Endometrial microvascular endothelial cells (primary cell): ENCODE data around the gene CSF3R. TPM values are rescaled to one million over a fixed set of nuclear protein-coding genes. Genes with fewer than 3 reads are reported as not detected.

Experiments
- in situ Hi-C: cut with HindIII; loops from 2 replicates; pipeline ENCODE4 v1.10.0; 2017; ENCODE audit warnings: low sequenced_read_pairs, low pct_unique_long_range_greater_than_20kb; ENCODE audit errors: inconsistent ontology term
- total RNA-seq: library from RNA; depleted of rRNA; stranded (reverse); fragments of >200 nt; gene quantifications from one replicate; pipeline ENCODE4 v1.2.3, GENCODE V29; 2015; ENCODE audit errors: inconsistent ontology term

The CSF3R gene
- total RNA-seq, 1 donor from 2014 or later: not detected

DNA sequence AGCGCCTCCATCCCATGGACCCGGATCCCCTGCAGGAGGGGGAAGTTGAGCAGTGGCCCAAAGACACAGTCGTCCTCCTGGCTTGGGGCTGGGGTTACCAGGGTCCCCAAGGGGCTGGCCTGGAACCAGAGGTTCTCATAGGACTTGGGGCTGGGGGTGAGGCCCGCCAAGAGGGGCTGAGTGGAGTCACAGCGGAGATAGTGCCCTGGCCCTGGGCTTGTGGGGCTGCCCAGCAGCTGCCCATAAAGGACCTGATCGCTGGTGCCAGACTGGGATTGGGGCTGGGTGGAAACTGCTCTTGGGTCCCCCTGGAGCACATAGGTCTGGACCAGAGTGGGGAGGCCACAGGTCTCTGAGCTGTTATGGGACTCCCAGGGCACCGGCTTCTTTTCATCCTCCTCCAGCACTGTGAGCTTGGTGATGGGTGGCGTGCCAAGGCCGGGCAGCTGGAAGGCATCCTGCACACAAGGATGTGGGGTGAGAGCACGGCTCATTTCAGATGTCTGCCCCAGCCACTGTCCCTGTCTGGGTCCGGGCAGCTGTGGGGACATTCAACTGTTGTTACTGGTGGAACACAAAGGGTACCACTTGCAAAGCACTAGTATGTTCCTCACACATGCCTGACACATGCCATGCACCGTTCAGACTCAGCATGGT lies 16.2 kb downstream of the CSF3R start:
- in situ Hi-C loops: no loop called here

- in situ Hi-C loops: no loop called here
Measured at GRCh38 chr1:36465731-36466369, 16.9 kb downstream of the CSF3R start.

- in situ Hi-C loops: no loop called here
Measured at GRCh38 chr1:36464605-36465393, 17.9 kb downstream of the CSF3R start.

- in situ Hi-C loops: no loop called here
Measured at GRCh38 chr1:36463803-36464604, 18.7 kb downstream of the CSF3R start, which contains the start of gene MRPS15. Gene MRPS15 (minus strand): TSS chr1:36464384. CDS start chr1:36464275, 109 bp downstream.

DNA sequence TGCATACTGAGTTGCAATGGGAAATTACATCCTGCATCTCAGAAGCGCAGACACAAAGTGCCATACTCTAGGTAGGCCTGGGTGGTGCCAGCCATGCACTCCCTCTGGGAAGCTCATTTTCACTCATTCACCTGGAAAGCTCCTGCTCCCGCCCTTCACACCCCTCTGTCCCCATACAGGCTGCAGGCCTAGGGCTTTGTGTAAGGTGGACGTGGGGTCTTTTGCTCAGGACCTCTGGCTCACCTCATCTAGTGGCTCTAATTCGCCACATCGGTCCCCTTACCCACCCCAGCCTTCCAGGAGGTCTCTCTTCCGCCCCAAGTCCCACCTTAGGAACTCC lies 19.3 kb downstream of the CSF3R start:
- in situ Hi-C loops: no loop called here

DNA sequence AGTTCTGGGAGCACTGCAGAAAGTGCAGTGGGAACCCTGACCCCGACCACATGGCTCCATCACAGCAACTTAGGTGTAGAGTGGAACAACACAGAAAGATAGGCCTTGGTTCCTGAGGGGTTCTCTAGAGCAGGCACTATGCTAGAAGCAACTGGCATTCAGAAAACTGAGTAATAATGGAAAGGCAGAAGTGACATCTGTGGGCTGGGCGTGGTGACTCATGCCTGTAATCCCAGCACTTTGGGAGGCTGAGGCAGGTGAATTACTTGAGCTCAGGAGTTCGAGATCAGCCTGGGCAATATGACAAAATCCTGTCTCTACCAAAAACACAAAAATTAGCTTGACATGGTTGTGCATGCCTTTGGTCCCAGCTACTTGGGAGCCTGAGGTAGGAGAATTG lies 23.8 kb downstream of the CSF3R start:
- in situ Hi-C loops: no loop called here

- in situ Hi-C loops: no loop called here
Measured at GRCh38 chr1:36457691-36458090, 25.0 kb downstream of the CSF3R start.

GRCh38 chr1:36456391-36456928 lies 26.3 kb downstream of the CSF3R start:
- in situ Hi-C loops: no loop called here

DNA sequence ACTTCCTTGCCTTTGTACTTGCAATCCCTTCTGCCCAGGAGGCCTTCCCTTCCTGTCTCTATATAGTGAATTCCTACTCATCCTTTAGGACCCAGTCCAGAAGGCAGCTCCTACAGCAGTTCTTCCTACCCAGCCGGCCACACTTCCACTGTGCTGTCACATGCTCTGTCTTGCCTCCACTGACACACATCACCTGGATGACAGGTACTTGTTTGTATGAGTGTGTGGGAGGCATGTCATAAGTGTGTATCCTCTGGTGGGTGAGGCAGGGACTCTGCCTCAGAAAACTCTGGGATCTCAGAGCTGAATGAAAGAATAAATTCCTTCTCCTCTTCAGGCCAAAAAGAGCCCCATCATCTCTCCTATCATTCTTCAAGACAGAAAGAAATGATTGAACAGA lies 27.3 kb downstream of the CSF3R start:
- in situ Hi-C loops: no loop called here

DNA sequence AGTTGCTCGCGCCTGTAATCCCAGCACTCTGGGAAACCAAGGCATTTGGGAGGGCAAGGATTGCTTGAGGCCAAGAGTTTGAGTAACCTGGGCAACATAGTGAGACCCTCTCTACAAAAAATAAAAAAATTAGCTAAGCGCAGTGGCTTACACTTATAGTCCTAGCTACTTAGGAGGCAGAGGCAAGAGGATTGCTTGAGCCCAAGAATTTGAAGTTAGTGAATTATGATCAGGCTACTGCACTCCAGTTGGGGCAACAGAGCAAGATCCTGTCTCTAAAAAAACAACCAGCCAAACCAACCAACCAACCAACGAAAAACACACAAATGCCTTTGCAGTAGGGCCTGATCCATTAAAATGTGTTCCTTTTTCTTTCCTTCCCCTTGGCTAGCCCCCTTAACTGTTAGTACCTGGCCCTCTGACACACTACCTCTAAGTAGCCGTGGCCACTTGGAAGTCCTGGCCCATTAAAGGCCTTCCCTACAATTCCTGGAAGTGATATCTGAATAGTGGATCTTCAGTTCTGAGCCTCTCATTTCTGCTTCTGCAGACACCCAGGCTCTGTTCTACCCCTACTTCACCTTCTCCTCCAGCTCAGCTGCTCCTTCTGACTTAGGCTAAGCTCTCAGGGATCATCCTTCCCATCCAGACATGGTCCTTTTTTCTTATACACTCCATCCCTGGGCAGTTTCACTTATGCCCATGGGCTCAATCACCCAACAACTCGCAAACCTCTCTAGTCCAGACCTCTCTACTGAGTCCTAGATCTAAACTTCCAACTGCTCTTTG lies 28.9 kb downstream of the CSF3R start:
- in situ Hi-C loops: no loop called here

- in situ Hi-C loops: no loop called here
Measured at GRCh38 chr1:36453051-36453450, 29.7 kb downstream of the CSF3R start.

GRCh38 chr1:36450919-36451305 lies 31.8 kb downstream of the CSF3R start:
- in situ Hi-C loops: no loop called here

- in situ Hi-C loops: no loop called here
Measured at GRCh38 chr1:36450270-36450918, 32.3 kb downstream of the CSF3R start, which contains the start of gene OSCP1. Gene OSCP1 (minus strand): TSS chr1:36450451. CDS start chr1:36450369, 82 bp downstream.

GRCh38 chr1:36448530-36449056 lies 34.1 kb downstream of the CSF3R start:
- in situ Hi-C loops: no loop called here

DNA sequence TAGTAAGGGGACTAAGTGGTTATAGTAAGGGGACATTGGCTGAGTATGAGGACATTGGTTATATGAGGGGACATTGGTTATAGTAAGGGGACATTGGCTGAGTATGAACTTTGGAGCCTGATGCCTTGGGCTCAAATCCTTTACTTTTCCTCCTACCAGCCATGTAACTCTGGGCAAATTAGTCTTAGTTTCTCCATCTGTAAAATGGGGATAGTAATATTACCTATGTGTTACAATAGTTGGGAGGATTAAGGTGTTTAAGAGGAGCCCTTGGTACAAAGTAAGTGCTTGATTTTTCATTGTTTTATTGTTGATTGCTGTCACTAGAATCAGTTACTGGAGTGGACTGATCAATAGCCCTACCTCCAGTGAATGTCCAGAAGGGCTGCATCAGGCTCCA lies 35.3 kb downstream of the CSF3R start:
- in situ Hi-C loops: no loop called here

DNA sequence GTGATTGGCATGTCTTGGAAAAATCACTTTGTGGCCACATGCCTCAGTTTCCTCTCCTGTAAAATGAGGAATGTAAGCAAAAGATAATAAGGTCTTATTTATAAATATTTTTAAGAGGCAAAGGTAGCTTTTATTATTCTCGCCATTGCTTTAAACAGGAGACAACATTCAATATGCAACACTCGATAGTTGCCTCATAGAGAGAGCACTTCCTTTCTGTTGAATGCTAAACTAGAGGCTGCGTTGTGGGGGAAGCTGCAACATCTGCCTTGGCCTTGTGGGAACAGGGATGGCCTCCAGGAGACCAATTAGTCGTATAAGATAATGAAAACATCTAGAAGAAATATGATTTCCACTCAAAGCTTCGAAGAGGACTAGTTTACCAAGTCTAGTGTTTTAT lies 36.0 kb downstream of the CSF3R start:
- in situ Hi-C loops: no loop called here

DNA sequence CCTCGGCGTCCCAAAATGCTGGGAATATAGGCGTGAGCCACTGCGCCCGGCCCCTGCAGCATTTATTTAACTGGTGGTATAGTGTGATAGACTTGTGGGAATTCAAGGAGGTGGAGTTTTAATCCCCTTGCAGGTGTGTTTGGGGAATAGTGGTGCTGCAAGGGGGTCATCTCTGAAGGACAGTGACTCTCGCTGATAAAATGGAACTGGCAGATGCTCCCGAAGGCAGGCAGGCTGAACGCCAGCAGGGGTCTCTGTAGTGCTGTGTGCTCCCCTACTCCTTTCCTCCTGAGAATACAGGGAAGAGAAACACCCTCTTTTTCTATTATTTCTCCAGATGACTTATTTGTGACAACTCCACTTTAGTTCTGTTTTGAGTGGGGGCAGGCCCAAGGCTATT lies 36.4 kb downstream of the CSF3R start:
- in situ Hi-C loops: no loop called here

- in situ Hi-C loops: no loop called here
Measured at GRCh38 chr1:36443297-36443696, 39.4 kb downstream of the CSF3R start.
